ENCODE measurements around the gene CD109.
"Not testable (repeated sequence)": the region's sequence is repeated elsewhere in the genome, so short reads cannot be mapped to it uniquely, and the experiment has no call there.

The CD109 gene

DNA sequence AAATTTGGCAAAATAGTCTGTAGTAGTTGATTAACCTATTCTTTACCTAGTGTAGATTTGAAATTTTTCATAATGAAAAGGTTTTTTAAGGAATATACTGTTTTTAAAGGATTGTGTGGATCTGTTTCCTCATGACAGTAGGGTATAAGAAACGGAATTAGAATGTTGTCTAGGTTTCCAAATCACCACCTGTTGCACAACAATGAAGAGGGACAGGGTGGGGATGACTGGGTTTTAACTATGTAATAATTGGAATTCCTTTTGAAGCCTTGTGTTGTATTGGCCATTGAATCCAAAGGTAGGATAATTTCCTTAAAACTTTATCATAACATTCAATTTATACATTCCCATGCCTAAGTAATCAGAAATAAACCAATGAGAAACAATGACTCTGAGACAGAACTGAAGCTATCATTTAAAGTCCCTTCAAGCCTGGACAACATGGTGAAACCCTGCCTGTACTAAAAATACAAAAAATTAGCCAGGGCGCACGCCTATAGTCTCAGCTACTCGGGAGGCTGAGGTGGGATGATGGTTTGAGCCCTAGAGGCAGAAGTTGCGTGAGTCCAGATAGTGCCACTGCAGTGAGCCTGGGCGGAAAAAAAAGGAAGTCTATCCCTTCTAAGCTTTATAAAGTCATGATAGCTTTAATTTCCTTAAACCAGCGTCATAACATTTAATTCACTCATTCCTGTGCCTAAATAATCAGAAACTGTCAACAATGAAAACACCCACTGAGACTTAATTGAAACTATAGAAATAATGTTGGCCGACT, 23.9 kb upstream of the CD109 start:
- TF ChIP-seq, protein P1, sequence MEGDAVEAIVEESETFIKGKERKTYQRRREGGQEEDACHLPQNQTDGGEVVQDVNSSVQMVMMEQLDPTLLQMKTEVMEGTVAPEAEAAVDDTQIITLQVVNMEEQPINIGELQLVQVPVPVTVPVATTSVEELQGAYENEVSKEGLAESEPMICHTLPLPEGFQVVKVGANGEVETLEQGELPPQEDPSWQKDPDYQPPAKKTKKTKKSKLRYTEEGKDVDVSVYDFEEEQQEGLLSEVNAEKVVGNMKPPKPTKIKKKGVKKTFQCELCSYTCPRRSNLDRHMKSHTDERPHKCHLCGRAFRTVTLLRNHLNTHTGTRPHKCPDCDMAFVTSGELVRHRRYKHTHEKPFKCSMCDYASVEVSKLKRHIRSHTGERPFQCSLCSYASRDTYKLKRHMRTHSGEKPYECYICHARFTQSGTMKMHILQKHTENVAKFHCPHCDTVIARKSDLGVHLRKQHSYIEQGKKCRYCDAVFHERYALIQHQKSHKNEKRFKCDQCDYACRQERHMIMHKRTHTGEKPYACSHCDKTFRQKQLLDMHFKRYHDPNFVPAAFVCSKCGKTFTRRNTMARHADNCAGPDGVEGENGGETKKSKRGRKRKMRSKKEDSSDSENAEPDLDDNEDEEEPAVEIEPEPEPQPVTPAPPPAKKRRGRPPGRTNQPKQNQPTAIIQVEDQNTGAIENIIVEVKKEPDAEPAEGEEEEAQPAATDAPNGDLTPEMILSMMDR (conservative IDR thresholded peaks at IDR 0.05; ENCODE audit: low read depth, low read length): no peak
- DNase-seq (ENCODE audit: low read depth): no peak
- H3K4me3 ChIP-seq (ENCODE audit: low read length): no peak overlapping the region

DNA sequence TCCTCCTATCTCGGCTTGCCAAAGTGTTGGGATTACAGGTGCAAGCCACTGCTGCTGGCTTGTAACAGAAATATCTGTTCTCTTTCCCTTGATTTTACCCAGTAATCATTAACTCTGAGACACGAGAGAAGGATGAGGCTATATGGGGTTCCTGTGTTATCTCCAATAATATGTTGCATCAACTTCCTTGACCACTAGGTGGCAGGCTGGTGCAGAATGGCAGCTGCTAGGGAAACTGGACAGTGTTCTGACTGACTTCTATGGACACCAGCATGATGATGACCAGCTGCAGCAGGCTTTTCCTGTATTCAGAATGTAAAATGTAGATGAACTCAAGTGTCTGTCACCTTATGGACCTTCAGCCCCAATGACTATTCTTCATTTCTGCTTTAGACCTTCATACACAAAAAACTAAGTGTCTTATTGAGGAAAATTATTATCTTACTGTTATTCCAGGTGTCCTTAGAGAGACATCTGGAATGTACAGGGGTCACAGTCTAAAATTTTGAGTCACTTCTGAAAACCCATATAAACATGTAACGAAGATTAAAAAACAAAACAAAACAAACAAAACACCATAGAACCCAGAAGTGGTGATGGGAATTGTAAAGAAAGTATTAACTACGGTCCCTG, 20.4 kb upstream of the CD109 start:
- DNase-seq (ENCODE audit: low read depth): no peak
- TF ChIP-seq, protein P1 (conservative IDR thresholded peaks at IDR 0.05; ENCODE audit: low read depth, low read length): peak; percentile 93
- no peak overlapping the region for H3K4me3 ChIP-seq (ENCODE audit: low read length)

DNA sequence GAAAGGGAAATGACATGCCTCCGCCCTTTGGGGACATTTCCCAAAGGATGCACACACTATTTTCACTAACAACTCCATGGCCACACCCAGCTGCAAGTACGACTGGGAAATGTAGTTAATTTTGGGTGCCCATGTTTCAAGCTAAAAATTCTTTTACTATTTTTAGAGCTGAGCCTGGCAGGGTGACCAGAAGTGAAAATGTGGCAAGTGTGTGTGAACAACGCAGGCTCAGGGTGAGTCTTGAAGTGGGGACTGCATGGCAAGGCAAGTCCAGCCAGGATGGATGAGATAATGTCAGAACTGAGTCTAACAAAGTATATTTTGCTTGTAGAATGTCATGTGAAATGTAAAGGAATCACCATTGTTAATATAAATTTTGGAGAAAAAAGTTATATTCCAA, 17.0 kb upstream of the CD109 start:
- H3K4me3 ChIP-seq (ENCODE audit: low read length): no peak overlapping the region
- no peak for DNase-seq (ENCODE audit: low read depth)
- TF ChIP-seq, protein P1 (conservative IDR thresholded peaks at IDR 0.05; ENCODE audit: low read depth, low read length): no peak

DNA sequence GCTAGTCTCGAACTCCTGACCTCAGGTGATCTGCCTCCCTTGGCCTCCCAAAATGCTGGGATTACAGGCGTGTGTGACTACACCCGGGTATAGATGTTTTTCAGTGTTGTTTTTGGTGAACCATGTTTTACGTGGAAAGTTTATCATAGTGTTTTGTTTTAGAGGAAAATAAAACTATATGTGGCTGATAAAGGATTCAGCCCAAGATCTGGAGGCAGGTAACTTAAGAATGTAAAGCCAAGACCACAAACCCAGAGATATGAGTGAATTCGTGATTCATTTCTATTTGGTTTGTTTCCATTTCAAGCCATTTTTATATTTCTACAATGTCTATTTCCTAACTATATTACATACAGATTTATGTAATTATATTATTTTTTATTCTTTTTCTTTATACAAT, 16.2 kb upstream of the CD109 start:
- DNase-seq (ENCODE audit: low read depth): not testable (repeated sequence)

DNA sequence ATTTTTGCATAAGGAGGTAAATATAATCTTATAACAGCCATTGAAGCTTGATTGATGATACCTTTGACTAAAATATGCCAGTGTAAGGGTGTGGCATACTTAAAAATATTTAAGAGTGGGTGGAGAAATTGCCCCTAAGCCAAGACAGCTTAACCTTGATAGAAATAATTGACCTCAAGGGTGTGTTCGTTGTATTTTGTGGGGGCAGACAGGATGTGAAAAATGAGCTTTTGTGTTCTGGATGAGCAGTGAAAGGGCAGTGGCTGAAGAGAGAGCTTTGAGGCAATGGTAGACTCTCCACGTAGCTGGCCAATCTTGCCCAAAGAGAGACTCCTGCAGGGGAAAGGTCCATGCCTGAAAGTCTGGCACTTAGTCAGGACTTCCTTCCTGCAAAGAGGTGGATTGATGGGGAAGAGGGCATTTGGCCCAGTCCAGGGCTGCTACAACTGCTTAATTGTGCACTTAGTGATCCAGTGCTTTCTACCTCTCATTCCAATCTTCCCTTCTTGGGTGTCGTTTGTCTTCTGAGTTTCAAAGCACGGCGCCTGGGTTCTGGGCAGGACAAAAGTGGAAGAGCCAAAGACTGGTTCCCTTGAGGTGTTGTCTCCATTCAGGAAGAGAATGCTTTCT, 15.6 kb upstream of the CD109 start:
- no peak for DNase-seq (ENCODE audit: low read depth)
- H3K4me3 ChIP-seq (ENCODE audit: low read length): no peak overlapping the region
- TF ChIP-seq, protein P1 (conservative IDR thresholded peaks at IDR 0.05; ENCODE audit: low read depth, low read length): no peak

More for the DNA sequence above, 16.2 kb upstream of the CD109 start:
- not testable (repeated sequence) for H3K4me3 ChIP-seq (ENCODE audit: low read length)

DNA sequence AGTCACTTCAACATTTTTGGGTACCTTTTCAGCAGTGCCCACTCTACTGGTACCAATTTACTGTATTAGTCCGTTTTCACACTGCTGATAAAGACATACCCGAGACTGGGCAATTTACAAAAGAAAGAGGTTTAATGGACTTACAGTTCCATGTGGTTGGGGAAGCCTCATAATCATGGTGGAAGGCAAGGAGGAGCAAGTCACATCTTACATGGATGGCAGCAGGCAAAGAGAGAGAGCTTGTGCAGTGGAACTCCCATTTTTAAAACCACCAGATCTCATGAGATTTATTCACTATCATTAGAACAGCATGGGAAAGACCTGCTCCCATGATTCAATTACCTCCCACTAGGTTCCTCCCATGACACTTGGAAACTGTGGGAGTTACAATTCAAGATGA, 12.4 kb upstream of the CD109 start:
- not testable (repeated sequence) for H3K4me3 ChIP-seq (ENCODE audit: low read length); DNase-seq (ENCODE audit: low read depth)

DNA sequence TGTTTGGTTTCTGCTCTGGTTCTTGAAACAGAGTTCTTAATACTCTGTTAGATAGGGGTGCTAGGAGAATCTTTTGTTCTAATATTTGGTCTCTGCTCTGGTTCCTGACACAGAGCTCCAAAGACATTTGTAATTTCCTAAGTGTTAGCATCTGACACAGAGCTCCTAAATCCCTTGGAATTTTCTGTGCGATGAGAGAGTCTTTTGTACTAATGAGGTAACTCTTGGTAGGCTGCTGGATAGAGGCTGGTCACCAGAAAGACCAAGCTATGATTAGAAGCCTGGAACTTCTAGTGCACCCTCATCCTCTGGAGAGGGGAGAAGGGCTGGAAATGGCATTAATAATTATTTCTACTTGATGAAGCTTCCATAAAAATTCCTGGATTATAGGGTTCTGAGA, 7.7 kb upstream of the CD109 start:
- no peak for DNase-seq (ENCODE audit: low read depth)
- TF ChIP-seq, protein P1 (conservative IDR thresholded peaks at IDR 0.05; ENCODE audit: low read depth, low read length): no peak
- H3K4me3 ChIP-seq (ENCODE audit: low read length): no peak overlapping the region

DNA sequence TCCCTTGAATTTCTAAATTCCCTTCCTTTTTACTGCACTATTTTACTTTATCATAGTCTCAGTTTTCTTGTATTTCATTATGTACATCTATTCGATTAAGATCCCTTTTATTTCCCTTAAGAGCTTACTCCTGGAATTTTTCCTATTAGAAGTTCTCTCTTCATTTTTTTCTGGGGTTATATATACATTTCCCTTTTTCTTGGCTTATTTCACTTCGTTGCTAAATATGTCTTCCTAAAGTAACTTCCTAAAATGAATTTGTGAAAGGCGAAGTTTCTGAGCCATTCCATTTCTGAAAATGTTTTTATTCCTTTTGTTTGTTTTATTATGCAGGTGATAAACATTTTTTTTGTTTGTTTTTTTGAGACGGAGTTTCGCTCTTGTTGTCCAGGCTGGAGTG, 5.9 kb upstream of the CD109 start:
- no peak for DNase-seq (ENCODE audit: low read depth)
- TF ChIP-seq, protein P1 (conservative IDR thresholded peaks at IDR 0.05; ENCODE audit: low read depth, low read length): no peak
- H3K4me3 ChIP-seq (ENCODE audit: low read length): no peak overlapping the region

All from retinal pigment epithelial cell (primary cell).